Prostate gland (tissue), 2 donors: ENCODE data around the gene POU2AF1. TPM values are rescaled to one million over a fixed set of nuclear protein-coding genes. Genes with fewer than 3 reads are reported as not detected.

Experiments used
- DNase-seq: peaks from one replicate; pipeline ENCODE4 v3.0.0-alpha.2; 2019; ENCODE audit warnings: low spot score
- H3K27ac ChIP-seq, 2 donors: fragments of 200-600 bp; sonication (generic); 2 replicates each; pipeline ENCODE4 v1.5.1; 2017 to 2019
- H3K27me3 ChIP-seq: fragments of 200-600 bp; sonication (generic); replicated peaks from 2 replicates; pipeline ENCODE4 v1.5.1; 2019; ENCODE audit not compliant: insufficient read depth
- H3K36me3 ChIP-seq, 2 donors: fragments of 200-600 bp; sonication (generic); 1 replicate in 1 of 2; 2 replicates in 1 of 2; pipeline versions ENCODE4 v1.5.1 to v1.8.1; 2017 to 2019
- H3K4me1 ChIP-seq: fragments of 200-600 bp; sonication (generic); replicated peaks from 2 replicates; pipeline ENCODE4 v1.5.1; 2019
- H3K4me3 ChIP-seq, 2 donors: fragments of 200-600 bp; sonication (generic); 2 replicates each; pipeline ENCODE4 v1.5.1; 2017 to 2019
- H3K9me3 ChIP-seq: fragments of 200-600 bp; sonication (generic); 2 replicates; pipeline ENCODE4 v1.5.1; 2017
- POLR2A ChIP-seq: fragments of 450-650 bp; IDR thresholded peaks from one replicate; pipeline ENCODE4 v1.6.1; 2016; ENCODE audit warnings: antibody characterized with exemption, mild to moderate bottlenecking
- POLR2AphosphoS5 ChIP-seq: sonication (generic); formaldehyde crosslinking; IDR thresholded peaks from one replicate; pipeline ENCODE4 v1.6.1; 2017; ENCODE audit warnings: antibody characterized with exemption
- WGBS: methylation state at CpG from one replicate; pipeline ENCODE4 v1.1.5; 2018; 5-methylcytosine and 5-hydroxymethylcytosine counted together
- intact Hi-C: fragments of 100-400 bp; cut with DNase I; formaldehyde crosslinking; loops from one replicate; pipeline ENCODE4 v1.14.2; 2022
- total RNA-seq, 2 donors: library from RNA; depleted of rRNA; stranded (reverse); fragments of >200 nt; gene quantifications; one replicate each; pipeline ENCODE4 v1.1.0, GENCODE V29; 2016
- TF ChIP-seq, protein P1 (sequence below), 4 experiments: fragments of 200-600 bp in 2 of 4; fragments of 450-650 bp in 2 of 4; sonication (generic) in 2 of 4; IDR thresholded peaks; 1 replicate in 3 of 4; 2 replicates in 1 of 4; pipeline ENCODE4 v1.5.1; 2016 to 2019; ENCODE audit warnings: antibody characterized with exemption in 4 of 4, mild to moderate bottlenecking in 2 of 4, moderate library complexity in 2 of 4

POU2AF1 gene
- total RNA-seq, 2 donors from 2014 or later: 0.74 to 1.5 TPM

DNA sequence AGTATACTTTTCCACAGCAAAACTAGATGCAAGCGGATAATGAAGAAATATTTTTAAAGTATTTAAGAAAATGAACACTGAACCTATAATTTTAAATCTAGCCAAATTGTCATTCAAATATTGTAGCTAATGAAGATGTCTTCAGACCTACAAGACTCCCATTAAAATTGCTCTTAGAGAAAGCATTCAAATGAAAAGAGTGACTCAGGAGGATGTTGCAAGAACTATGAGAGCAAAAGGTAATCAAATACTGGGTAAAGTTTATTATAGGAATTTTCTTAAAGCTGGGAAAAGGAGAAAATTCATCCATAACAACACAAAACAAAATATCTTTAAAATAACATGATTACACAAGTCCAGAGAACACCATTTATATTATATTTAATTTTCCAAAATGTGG, 5.4 kb upstream of the POU2AF1 start:
- TF ChIP-seq POLR2A (no peak), POLR2AphosphoS5 (no peak)
- TF ChIP-seq, protein P1, sequence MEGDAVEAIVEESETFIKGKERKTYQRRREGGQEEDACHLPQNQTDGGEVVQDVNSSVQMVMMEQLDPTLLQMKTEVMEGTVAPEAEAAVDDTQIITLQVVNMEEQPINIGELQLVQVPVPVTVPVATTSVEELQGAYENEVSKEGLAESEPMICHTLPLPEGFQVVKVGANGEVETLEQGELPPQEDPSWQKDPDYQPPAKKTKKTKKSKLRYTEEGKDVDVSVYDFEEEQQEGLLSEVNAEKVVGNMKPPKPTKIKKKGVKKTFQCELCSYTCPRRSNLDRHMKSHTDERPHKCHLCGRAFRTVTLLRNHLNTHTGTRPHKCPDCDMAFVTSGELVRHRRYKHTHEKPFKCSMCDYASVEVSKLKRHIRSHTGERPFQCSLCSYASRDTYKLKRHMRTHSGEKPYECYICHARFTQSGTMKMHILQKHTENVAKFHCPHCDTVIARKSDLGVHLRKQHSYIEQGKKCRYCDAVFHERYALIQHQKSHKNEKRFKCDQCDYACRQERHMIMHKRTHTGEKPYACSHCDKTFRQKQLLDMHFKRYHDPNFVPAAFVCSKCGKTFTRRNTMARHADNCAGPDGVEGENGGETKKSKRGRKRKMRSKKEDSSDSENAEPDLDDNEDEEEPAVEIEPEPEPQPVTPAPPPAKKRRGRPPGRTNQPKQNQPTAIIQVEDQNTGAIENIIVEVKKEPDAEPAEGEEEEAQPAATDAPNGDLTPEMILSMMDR (IDR thresholded peaks at IDR 0.05): no peak
- WGBS: 94% methylated on average over 1 of the region's 1 CpG
- intact Hi-C loops: no loop called here

DNA sequence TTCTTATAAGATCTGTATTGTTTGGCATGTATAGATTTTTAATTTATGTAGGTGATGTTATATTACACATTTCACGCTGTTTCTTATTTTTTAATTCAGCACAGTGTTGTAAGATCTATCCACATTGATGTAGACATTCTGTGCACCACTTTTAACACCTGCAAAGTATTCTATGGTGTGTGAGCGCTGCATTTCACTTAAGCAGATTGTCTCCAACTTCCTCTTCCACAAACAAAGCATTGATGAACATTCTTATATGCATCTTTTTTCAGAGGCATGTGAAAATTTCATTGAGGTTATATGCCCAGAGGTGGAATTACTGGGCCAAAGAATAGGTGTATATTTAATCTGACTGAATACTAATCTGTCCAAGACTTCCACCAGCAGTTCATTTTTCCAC, 3.4 kb upstream of the POU2AF1 start:
- Histone ChIP-seq H3K4me3 (no peak overlapping the region), H3K27me3 (no peaks in the 10 kb centered on the region), H3K36me3 (no peaks in the 10 kb centered on the region), H3K27ac (no peak overlapping the region), H3K9me3 (no peaks in the 10 kb centered on the region), H3K4me1 (no peaks in the 10 kb centered on the region)
- intact Hi-C loops: no loop called here
- 97% methylated on average over 2 of the region's 2 CpGs for WGBS
- no peak for TF ChIP-seq POLR2A
- TF ChIP-seq POLR2AphosphoS5: no peak
- TF ChIP-seq, protein P1 (IDR thresholded peaks at IDR 0.05): no peak
- DNase-seq: no peak

More for the DNA sequence above, 5.4 kb upstream of the POU2AF1 start:
- no peaks in the 10 kb centered on the region for H3K9me3 ChIP-seq
- H3K27me3 ChIP-seq: no peaks in the 10 kb centered on the region
- H3K27ac ChIP-seq: no peak overlapping the region
- H3K36me3 ChIP-seq: no peaks in the 10 kb centered on the region
- H3K4me1 ChIP-seq: no peaks in the 10 kb centered on the region
- no peak overlapping the region for H3K4me3 ChIP-seq
- DNase-seq: no peak

DNA sequence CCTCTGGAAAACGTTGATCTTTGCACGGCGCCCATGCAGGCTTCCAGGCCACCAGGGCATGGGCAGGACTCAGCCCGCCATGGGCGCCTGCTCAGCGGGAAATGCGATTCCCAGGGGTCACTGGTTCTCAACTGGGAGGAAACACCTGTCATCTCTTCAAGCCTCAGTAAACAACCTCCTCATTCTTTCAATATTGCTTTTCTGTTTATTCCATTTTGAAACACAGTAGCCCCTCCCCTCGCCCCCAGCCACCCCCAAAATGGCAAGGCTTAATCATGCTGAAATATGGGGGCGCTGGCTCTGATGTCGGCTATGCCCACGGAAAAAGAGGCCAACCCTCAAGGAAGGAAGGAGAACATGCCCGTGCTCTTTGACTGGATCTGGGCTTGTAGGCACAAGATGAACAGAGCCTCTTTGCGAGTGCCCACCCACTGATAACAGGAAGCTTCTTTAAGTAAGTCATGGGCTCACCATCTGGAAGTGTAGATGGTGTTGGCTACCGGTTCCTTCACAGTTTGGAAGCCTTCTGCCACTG, 594 bp upstream of the POU2AF1 start:
- H3K9me3 ChIP-seq: no peaks in the 10 kb centered on the region
- intact Hi-C loops: no loop called here
- 86% methylated on average over 14 of the region's 14 CpGs for WGBS
- no peak overlapping the region for H3K4me3 ChIP-seq
- H3K27ac ChIP-seq: peak overlapping the region in 1 of 2 donors; percentile 32
- no peaks in the 10 kb centered on the region for H3K27me3 ChIP-seq
- no peak for TF ChIP-seq POLR2A
- TF ChIP-seq, protein P1 (IDR thresholded peaks at IDR 0.05): no peak
- TF ChIP-seq POLR2AphosphoS5: no peak
- no peaks in the 10 kb centered on the region for H3K36me3 ChIP-seq
- no peak for DNase-seq
- H3K4me1 ChIP-seq: no peaks in the 10 kb centered on the region

DNA sequence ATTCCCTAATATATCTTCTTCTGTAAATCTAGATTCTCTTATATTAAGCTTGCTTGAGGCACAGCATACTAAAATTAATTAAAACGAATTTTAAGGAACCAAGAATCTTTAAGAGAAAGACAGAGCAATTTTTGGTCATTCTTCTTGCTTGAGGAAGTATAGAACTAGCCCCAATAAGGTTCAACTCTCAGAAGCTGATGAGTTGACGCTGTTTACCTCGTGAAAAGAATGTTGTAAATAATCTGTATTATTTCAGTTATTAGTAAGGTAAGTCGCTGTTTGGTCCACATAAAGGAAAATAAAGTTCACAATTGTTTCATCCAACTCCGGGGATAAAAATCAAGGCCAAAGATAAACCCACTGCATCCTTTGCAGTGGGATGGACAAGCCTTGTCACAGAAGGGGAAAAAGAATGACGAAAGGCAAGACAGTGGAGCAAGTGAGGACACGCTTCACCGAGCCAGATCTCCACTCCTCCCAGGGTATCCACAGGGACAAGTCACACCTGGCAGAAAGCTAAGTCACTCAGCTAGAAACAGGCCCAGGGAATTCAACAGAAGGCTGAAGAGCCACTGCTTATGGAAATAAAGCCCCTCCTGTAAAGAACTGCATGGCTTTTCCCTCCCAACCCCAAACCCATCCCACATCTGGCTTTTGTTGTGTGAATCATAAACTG, 752 bp downstream of the POU2AF1 start:
- Histone ChIP-seq H3K9me3 (no peaks in the 10 kb centered on the region), H3K4me1 (no peaks in the 10 kb centered on the region), H3K27me3 (no peaks in the 10 kb centered on the region), H3K36me3 (no peaks in the 10 kb centered on the region), H3K27ac (peak overlapping the region; percentile 23 to 32), H3K4me3 (no peak overlapping the region)
- TF ChIP-seq POLR2A (no peak), POLR2AphosphoS5 (peak; percentile 15)
- TF ChIP-seq, protein P1 (IDR thresholded peaks at IDR 0.05): no peak
- 52% methylated on average over 8 of the region's 8 CpGs for WGBS
- intact Hi-C loops: no loop called here
- peak; percentile 42 for DNase-seq

DNA sequence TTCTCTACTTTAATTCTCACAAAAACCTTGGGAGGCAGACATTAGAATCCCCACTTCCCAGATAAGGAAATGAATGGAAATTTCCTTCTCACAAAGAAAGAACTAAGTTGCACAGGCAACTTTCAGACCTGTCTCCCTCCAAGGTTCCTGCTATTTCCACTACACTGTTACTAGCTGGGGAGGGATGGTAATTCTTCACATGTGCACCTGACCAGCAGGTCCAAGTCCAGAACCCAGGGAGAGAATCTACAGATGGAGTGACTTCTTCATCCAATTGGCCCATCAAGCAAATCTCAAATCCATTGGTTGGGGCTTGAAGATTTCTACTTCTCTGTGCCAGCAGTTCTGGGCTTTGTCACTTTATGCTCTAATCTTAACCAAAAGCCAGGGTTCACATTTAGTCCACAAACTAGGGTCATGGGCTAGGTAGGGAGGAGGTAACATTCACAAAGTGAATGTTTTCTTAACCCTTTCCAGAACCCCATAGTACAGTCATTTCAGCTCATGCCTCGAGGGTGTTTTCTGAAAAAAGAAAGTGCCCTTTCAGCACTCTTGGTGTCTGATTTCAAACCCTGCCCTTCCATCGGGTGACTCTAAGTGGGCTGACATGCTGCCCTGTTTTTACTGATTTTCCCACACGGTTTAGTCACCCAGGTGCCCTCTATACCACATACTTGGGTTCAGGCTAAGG, 2.7 kb downstream of the POU2AF1 start:
- 56% methylated on average over 3 of the region's 3 CpGs for WGBS
- no peaks in the 10 kb centered on the region for H3K4me1 ChIP-seq
- H3K9me3 ChIP-seq: no peaks in the 10 kb centered on the region
- intact Hi-C loops: no loop called here
- H3K36me3 ChIP-seq: no peaks in the 10 kb centered on the region
- no peaks in the 10 kb centered on the region for H3K27me3 ChIP-seq
- no peak overlapping the region for H3K4me3 ChIP-seq
- no peak for DNase-seq
- H3K27ac ChIP-seq: no peak overlapping the region
- TF ChIP-seq, protein P1 (IDR thresholded peaks at IDR 0.05): no peak
- TF ChIP-seq POLR2AphosphoS5 (no peak), POLR2A (no peak)
